Sigmoid colon (tissue), 4 donors: ENCODE measurements around the gene RPL22.

Source experiments
- CTCF ChIP-seq, 4 experiments: fragments of 450-650 bp in 3 of 4; fragments of 200-600 bp in 1 of 4; IDR thresholded peaks; one replicate each; pipeline ENCODE4 v1.5.1; 2016 to 2019; ENCODE audit warnings: antibody characterized with exemption in 4 of 4, mild to moderate bottlenecking in 3 of 4, moderate library complexity in 2 of 4
- EP300 ChIP-seq, 4 donors: sonication (generic); formaldehyde crosslinking; IDR thresholded peaks; one replicate each; pipeline ENCODE4 v1.6.1; 2017; ENCODE audit warnings: antibody characterized with exemption in 4 of 4
- POLR2A ChIP-seq, 2 donors: fragments of 450-650 bp; IDR thresholded peaks; one replicate each; pipeline ENCODE4 v1.6.1; 2016; ENCODE audit warnings: antibody characterized with exemption in 2 of 2, mild to moderate bottlenecking in 2 of 2, moderate library complexity in 2 of 2
- POLR2AphosphoS5 ChIP-seq, 4 donors: sonication (generic); formaldehyde crosslinking; IDR thresholded peaks; one replicate each; pipeline ENCODE4 v1.6.1; 2017; ENCODE audit warnings: antibody characterized with exemption in 4 of 4

- TF ChIP-seq CTCF (IDR thresholded peaks at IDR 0.05) (no peak), POLR2AphosphoS5 (IDR thresholded peaks at IDR 0.05) (no peak), POLR2A (IDR thresholded peaks at IDR 0.05) (no peak), EP300 (IDR thresholded peaks at IDR 0.05) (no peak)
Measured at GRCh38 chr1:6163973-6164617, 35.3 kb downstream of the RPL22 start.
